LoVo (cell line): ENCODE data around the gene ENTR1.

Source experiments
- DNase-seq: peaks from one replicate; pipeline ENCODE4 v3.0.0-alpha.2; 2016; ENCODE audit warnings: low spot score

The ENTR1 gene

DNA sequence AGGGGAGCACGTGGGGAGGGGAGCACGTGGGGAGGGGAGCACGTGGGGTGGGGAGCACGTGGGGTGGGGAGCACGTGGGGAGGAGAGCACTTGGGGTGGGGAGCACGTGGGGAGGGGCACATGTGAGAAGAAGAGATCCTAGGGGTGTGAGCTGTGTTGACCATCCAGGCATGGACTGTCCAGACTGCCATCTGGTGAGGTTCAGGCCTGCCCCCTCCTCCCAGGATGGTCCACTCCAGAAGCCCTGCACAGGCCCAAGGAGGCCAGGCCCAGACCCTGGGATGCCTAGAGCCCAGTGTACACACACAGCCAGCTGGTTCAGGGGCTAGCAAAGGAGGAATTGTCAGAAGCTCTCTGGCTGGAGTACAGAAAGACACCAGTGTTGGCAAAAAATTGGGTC, 12.8 kb downstream of the ENTR1 start:
- DNase-seq = no peak

DNA sequence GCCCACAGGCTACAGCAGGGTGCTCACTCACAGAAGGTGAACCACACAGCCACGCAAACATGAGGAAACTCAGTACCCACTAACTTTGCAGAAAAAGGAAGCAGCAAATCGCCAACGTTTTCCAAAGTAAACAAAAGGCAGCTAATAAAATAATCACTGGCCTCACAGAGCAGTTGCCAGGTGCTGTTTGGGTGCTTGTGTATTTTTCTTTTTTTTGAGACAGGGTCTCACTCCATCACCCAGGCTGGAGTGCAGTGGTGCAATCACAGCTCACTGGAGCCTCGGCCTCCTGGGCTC, 14.2 kb downstream of the ENTR1 start:
- DNase-seq = no peak

DNA sequence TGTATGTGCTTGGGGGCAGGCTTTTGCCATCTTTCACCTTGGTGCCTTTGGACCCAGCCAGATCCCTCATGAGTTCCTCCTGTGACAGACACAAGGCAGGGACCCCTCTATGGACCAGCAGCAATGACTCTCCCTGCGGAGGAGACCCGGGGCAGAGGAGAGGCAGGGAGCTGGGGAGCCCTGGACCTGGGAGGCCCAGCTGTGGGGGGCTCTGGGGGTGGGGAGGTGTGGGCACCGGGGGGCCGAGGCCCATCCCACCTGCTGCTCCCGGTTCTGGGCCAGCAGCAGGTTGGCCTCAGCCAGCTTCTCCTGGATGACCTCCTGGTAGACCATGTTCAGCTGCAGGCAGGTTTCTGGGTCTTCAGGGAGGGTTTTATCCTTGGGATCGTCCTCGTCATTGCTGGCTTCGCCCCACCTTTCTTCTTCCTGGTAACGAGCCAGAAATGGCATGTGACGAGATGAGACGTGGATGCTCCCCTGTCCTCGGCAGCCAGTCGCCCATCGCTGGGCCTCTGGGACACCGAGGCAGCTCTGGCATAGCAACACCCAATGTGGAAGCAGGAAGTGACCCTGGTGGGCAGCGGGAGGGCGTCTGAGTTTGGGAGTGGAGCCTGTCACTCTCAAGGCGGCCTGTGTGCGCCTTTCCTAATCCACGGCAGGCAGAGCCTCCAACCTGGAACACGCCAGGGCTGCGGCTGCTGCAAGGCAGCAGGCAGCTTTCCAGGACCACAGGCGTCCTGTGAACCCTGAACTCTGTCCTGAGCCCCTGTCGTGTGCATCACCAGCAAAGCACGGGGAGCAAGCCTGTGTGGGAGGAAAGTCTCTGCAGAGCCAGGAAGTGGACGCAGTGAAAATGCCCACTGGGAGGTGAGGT, 14.8 kb downstream of the ENTR1 start:
- DNase-seq = no peak

DNA sequence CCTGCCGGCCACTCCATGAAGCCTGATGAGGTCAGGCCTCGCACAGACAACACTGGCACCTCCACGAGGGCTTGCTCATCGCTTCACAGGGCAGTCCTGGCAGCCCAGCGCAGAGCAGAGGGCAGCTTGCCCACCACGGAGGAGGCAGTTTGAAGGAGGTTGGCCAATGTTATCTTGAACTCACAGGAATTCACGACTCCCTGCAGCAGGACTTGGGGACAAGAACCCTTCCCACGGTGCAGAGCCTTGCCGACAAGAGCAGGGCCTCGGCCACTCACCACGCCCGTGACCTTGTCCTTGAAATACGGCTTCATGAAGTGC, 15.4 kb downstream of the ENTR1 start:
- no peak for DNase-seq

DNA sequence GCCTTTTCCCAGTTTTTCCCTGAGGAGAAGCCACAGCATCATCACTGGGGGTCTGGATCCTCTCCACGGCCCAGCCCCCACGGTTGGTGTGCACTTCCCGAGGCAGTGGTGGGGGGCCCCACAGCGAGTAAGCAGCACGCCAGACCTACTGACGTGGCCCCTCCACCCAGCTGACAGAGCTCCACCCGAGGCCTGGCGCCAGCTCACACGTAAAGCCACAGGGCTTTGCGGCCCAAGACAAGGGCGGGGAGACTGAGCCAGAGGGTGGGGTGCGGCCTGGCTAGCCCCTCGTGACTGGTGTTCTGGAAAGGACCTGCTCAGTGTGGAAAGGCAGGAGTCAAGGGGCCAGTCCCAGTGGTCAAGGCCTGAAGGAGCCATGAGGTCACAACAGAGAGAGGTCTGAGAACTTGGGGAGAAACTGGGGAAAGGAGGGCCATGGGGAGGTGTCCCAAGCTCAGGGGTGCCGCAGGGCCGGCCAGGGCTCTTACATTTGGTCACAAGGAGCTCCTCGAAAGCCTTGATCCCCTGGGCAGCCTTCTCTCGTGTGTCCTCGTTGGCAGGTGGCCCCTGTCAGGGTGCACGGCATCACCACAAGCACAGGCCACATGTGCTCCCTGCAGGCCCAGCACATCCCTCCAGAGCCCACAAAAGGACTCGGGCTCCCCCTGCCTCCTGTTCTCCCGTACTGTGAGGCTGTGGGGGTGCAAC, 15.9 kb downstream of the ENTR1 start:
- no peak for DNase-seq

DNA sequence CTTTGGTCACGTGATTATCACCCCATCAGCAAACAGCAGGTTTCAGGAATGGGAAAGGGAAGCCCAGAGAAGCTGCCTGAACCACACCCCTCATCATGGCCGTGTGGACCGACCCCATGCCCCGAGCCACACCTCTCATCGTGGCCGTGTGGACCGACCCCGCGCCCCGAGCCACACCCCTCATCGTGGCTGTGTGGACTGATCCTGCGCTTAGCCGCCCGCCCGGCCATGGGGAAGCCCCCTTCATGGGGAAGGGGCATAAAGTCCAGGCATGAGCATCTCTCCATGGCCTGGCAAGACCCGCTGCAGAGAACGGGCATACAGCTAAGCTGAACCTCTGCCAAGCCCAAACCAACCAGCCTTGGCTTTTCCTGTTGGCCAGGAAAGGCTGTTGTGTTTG, 16.9 kb downstream of the ENTR1 start:
- DNase-seq = no peak

DNA sequence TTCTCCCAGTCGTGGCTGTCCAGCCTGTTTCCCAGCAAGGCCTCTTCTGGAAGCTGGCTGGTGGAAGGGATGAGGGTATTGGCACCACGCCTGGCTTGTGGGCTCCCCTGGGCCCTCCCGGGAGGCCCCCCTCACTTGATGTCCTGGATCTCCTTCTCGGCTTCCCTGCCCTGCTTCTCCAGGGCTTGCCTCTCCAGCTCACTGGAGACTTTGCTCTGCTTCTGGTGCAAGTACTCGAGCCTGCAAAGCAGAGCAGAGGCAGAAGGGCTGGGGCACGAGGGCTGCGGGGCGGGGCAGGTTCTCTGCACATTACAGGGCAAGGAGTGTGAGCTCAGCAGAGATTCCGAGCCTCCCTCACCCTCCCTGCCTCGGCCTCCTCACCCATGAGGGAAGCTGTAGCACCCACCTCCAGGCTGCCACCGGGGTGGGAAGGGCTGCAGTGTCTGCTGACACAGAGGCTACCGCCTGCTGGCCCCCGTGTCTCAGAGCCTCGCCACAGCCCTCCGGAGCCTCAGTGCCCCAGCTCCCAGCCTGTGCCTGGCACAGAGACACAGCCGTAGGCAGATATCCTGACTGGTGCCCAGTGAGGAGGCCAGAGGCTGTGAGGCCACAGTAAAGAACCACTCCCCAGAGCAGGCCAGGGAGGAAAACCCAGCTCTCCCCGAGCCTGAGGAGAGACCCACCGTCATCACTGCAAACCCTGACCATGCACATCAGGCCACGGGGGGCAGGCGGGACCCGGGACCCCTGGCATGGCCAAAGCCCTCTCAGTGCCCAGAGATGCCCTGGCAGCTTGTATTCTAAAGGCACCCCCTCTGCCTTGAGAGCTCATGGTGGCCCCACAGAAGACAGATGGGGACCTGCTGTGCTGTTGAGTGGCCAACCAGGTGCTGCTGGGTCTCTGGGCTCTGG, 17.6 kb downstream of the ENTR1 start:
- no peak for DNase-seq

DNA sequence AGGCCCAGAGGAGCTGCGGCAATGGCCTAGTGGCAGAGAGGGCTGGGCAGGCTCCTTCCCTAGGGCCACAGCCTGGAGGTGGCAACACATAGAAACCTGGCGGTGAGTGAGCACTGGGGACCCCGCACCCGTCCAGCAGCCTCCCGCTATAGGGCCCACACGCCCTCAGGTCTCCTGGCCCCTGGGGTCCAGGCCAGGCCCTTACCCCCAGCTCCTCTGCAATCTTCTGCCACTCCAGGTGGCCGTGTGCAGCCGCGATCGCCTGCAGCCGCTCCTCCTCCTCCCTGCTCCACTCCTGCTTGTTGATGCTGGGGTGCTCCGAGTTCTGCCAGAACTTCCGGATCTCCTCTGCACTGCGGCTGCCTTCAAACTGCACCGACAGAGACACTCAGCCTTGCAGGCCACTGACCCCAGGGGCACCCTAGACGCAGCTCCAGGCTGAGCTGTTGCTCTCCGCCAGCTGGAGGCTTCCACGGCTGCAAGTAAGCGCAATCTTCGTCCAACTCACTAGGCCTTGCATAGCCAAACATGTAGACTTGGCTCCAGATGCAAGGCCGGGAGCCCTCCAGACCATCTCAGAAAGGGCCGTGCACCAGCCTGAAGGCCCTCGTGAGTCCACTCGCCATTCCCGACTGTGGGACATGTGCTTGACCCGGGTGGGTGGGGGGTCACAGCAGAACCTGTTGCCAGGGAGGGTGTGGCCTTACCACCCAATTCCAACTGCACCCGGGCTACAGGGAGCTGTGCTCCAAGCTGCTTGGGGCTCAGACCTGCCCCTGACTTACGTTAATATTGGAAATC, 18.5 kb downstream of the ENTR1 start:
- DNase-seq = no peak

DNA sequence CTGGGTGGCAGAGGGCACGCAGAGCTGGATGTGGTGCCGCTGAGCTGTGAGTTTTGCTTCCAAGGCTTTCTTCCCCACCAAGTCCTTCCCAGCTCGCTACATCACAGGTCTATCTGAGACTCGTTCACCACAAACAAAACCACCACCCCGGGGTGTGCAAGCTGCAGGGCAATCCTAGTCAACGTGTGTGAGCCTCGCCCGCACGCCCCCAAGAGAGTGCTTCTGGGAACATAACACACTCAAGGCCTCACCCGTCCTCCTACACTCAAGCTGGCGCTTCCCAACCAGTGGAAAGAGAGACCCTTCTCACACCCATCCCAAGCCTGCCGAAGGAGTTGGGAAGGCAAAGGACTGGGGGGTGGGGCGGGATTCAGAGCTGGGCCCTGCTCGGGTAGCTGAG, 21.0 kb downstream of the ENTR1 start:
- DNase-seq = no peak

DNA sequence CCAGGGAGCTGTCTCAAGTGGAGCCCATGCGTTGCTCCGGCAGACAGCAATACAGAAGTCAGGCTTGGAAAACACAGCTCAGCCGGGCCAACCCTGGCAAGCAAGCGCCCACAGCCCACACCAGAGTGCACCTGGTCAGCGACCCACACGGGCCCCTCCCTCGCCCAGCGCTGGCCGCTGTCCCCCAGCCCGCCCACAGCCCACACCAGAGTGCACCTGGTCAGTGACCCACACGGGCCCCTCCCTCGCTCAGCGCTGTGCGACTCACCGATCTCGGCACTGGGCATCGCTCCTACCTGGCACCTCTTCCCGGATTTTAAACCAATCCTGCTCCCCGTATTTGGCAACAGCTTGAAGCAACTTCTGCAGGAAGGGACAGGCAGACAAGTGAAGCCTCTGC, 23.2 kb downstream of the ENTR1 start:
- no peak for DNase-seq

DNA sequence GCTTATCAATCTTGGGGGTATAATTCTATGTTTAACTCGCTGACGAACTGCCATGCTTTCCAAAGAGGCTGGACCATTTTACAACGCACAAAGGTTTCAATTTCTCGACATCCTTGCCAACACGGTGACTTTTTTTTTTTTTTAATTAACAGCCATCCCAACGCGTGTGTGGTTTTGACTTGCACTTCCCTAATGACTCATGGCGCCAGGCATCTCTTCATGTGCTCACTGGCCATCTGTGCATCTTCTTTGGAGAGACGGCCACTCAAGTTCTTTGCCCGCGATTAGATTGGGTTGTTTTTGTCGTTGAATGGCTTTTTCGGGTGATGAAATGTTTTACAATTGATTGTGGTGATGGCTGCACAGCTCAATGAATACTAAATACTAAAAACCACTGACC, 24.4 kb downstream of the ENTR1 start:
- no peak for DNase-seq

DNA sequence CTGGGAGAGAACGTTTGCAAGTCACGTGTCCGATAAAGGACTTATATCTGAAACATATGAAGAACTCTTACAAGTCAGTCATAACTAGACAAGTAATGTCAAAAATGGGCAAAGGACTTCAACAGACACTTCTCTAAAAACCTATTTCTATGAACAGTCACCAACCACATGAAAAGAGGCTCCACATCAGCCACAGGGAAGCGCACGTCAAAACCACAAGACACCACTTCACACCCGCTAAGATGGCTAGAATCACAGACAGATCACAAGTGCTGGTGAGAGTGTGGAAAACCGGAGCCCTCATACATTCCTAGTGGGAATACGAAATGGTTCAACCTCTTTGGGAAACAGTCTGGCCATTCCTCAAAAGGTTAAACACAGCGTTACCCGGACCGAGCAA, 25.4 kb downstream of the ENTR1 start:
- no peak for DNase-seq

DNA sequence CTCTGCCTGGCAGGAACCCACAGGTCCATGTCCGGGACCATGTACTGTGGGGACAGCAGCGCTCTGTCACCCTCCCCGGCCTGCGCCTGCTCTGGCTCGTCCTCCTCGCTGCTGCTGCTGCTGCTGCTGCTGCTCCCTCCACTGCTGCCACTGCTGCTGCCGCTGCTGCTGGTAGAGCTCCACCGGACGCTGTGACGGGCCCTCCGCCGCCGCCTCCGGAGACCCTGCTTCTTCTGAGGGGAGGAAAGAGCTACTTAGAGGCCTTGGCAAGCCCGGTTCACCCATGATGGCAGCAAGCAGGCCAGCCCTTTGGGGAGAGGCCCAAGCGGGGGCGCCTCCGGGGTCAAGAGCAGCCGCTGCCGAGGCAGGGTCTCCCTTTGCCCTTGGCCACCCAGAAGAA, 27.0 kb downstream of the ENTR1 start:
- no peak for DNase-seq

DNA sequence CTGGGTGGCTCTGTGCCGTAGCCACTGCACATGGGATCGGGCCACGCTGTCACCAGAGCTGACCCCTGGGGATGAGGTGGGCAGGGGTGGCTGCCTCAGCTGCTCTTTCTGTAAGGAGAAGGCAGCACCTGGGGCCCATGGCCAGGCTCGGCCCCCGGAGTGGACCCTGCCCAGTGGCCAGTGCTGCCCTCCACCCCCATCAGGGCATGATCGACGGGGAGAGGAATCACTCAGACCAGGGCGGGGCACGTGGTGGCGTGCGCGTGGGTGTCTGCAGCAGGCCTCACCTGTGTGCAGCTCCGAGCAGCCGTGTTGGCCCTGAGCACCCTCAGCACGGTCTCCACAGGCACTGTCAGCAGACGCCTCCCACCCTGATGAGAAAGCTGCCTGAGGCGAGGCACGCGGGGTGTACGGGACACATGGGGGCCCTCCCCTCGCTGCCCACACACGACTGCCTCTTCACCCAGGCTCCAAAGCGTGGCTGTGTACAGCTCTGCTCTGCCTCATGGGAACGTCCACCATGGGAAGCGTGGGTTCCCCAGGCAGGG, 28.4 kb downstream of the ENTR1 start:
- no peak for DNase-seq

DNA sequence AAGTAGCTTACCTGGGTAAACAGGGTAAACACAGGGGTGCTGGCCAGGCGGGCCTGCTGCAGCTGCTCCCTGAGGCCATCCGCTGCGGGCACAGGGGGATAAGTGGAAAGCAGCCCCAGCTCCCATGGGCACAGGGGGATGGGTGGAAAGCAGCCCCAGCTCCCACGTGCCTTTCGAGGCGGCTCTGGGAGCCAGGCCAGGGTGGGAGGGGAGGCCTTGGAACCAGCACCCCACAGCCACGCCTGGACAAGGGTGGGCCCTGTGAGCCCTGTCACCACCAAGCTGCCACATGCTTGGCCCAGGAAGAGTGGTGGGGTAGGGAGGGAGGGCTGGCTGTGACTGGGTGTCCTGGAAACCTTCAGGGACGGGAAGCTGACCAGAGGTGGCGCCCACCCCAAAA, 29.1 kb downstream of the ENTR1 start:
- DNase-seq = no peak

DNA sequence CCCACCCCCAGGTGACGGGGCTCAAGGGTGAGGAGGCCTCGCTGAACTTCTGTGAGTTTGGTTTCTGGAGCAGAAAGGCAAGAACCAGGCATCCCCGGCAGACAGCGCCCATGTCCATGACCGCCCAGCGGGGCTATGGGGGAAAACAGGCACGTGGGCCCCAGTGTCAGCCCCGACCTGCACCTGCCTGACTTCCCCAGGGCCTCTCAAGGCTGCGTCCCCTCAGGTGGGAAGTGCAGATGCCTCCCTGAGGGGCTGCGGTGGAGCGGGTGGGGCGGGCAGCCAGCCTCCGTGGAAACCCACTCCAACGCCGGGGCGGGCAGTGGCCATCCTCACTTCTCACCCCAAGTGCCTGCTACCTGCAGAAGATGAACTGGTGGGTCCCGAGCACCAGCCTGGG, 30.0 kb downstream of the ENTR1 start:
- DNase-seq = no peak

DNA sequence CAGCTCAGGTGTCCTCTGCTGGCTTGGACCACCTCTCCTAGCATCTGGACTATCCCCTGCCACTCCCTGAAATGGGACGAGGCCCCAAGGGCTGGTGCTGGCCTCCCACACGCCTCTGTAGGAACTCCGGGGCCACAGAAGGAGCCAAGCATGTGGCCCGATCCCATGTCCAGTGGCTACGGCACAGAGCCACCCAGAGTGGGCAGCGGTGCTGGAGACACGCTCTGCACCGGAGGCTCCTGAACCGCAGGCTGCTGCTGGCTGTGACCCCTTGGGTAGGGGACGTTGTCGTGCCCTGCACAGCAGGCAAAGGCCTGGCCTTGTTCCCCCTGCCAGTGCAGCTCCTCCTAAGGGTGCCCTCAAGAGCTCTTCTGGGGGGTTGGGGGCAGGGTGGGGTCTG, 30.5 kb downstream of the ENTR1 start:
- no peak for DNase-seq

DNA sequence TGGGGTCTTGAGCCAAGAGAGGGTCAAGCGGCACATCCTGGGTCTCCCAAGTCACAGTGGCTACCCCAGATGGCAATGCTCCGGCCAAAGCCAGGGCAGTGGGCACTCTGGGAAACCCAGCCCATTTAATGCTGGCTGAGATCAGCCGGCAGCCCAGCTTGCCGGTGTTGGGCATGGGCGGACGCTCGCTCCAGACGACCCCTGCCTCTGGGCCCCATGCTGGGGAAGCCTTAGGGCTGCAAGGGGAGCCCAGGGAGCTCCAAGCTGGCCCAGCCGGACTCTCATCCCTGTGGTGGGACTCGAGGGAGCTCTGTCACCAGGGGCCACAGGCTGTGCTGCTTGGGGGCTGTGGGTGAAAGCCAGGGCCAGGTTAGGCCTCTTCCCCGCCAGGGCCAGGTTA, 31.0 kb downstream of the ENTR1 start:
- no peak for DNase-seq

DNA sequence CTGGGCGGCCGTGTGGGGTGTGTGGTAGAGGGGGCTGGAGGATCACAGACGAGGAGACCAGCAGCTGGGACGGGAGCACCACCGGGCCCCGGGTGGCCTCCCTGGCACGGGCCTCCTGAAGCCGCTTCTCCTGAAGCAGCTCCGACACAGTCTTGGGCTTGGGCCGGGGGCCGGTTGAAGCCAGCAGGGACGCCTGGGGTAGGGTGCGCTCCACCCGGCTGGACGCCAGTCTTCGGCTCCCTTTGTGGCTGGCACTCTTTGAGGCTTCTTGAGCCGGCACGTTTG, 31.5 kb downstream of the ENTR1 start:
- DNase-seq = no peak

DNA sequence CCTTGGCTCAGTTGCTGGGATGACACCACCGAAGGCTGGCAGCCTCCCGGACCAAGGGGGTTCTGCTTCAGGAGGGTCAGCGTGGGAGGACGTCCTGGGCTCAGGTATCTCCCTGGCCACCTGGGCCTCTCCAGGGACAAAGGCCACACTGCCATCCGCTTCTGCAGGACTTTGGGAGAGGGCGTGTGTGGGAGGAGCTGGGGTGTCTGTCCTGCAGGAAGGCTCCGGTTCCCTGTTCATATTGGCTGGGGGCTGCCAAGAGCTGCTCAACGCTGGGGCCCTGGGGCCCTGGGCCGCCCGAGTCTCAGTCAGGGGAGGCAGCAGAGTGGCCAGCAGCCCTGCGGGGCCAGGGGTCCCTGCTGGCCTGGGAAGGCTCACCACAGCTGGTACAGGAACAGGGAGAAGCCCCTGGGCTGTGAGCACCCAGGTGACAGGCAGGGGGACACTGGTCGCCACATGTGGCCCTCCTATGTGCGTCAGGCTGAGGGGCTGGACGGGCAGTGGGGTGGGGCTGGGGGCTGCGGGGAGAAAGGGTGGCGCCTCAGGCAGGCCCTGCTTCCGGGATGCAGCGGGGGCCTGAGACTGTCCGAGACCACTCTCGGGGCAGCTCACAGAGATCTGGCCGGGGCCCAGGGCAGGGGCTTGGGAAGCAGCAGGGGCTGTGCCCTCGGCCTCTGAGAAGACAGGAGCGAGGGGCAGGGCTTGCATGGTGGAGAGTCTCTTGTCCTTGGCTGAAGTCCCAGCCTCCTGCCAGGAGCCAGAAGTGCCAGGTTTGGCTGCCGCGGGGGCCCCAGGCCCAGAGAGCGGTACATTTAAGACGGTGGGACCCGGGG, 32.0 kb downstream of the ENTR1 start:
- DNase-seq = no peak
